Activated CD4-positive, alpha-beta memory T cell treated with anti-CD3 and anti-CD28 coated beads for 36 hours (primary cell): ENCODE results near the gene SCGB1C1. TPM values are rescaled to one million over a fixed set of nuclear protein-coding genes. Genes with fewer than 3 reads are reported as not detected.
"Not testable (repeated sequence)": the region's sequence is repeated elsewhere in the genome, so short reads cannot be mapped to it uniquely, and the experiment has no call there.

Experiments used
- CTCF ChIA-PET: fragments of 350-600 bp; sonication (Branson Sonifier 250); formaldehyde crosslinking; loops from one replicate; lab custom pipeline; 2021; ENCODE audit warnings: antibody characterized with exemption, inconsistent platforms; lab: Charles Lee
- POLR2A ChIA-PET: fragments of 350-600 bp; sonication (Branson Sonifier 250); formaldehyde crosslinking; loops from one replicate; lab custom pipeline; 2021; ENCODE audit warnings: antibody characterized with exemption; lab: Charles Lee
- DNase-seq: peaks from one replicate; pipeline ENCODE4 v3.0.0-alpha.2; 2020
- H3K27ac Mint-ChIP-seq: one replicate; pipeline ENCODE4 v1.8.0; 2021; ENCODE audit warnings: mixed read lengths
- H3K27me3 Mint-ChIP-seq: one replicate; pipeline ENCODE4 v1.8.0; 2021; ENCODE audit warnings: mixed read lengths
- H3K36me3 Mint-ChIP-seq: one replicate; pipeline ENCODE4 v1.8.0; 2021; ENCODE audit warnings: mixed read lengths
- H3K4me1 Mint-ChIP-seq: one replicate; pipeline ENCODE4 v1.8.0; 2021; ENCODE audit warnings: low read depth, mixed read lengths
- H3K4me3 Mint-ChIP-seq: one replicate; pipeline ENCODE4 v1.8.0; 2021; ENCODE audit warnings: mild to moderate bottlenecking, mixed read lengths
- H3K9me3 Mint-ChIP-seq: one replicate; pipeline ENCODE4 v1.8.0; 2021; ENCODE audit warnings: mixed read lengths
- intact Hi-C: fragments of 100-400 bp; cut with micrococcal nuclease; formaldehyde crosslinking; loops from one replicate; pipeline ENCODE4 v1.15.1; 2023
- total RNA-seq, 2 experiments: library from RNA; stranded (reverse); gene quantifications; one replicate each; pipeline ENCODE4 v1.2.3, GENCODE V29; 2021

Gene SCGB1C1
- total RNA-seq, 2 experiments from 2014 or later, result not detected

- H3K27ac Mint-ChIP-seq, result peak within 1 kb of the TSS; percentile 94
- intact Hi-C loops, result loop anchor here (1.0 to 5.0 kb wide), 6 partner anchors 30 to 170 kb away; partner anchors contain the start of genes BET1L, IFITM1, PGGHG and RIC8A
- H3K4me3 Mint-ChIP-seq, result peak within 1 kb of the TSS; percentile 97
- H3K9me3 Mint-ChIP-seq, result no peaks in the 10 kb centered on the region
- peak; percentile 93 for DNase-seq
- ChIA-PET POLR2A (interaction anchor here (0.6 to 3.0 kb wide), 11 partner anchors 25 to 299 kb away, joined by 3 to 32 read pairs (median 4); partner anchors contain the start of genes ANO9, BET1L and RIC8A), CTCF (interaction anchor here (0.6 to 4.1 kb wide), 12 partner anchors 13 to 119 kb away, joined by 3 to 30 read pairs (median 3); partner anchors contain the start of genes BET1L and RIC8A)
- no peaks in the 10 kb centered on the region for H3K27me3 Mint-ChIP-seq
- peaks cover 49% of the 10 kb centered on the region for H3K4me1 Mint-ChIP-seq
- peaks cover 27% of the 10 kb centered on the region for H3K36me3 Mint-ChIP-seq
Measured at GRCh38 chr11:236774-237767, 44.2 kb downstream of the SCGB1C1 start, which contains the start of gene PSMD13. Gene PSMD13 (plus strand): TSS chr11:236976. CDS start chr11:237050, 74 bp downstream.

- peaks cover 57% of the 10 kb centered on the region for H3K4me1 Mint-ChIP-seq
- H3K27me3 Mint-ChIP-seq, H3K9me3 Mint-ChIP-seq: not testable (repeated sequence)
- ChIA-PET POLR2A (interaction anchor here (3.0 kb wide), 1 partner anchor 31 kb away, joined by 32 read pairs; the partner anchor contains the start of genes BET1L and RIC8A), CTCF (interaction anchor here (0.6 to 4.1 kb wide), 7 partner anchors 12 to 91 kb away, joined by 3 to 30 read pairs (median 7); partner anchors contain the start of gene IFITM2)
- H3K4me3 Mint-ChIP-seq, result peak overlapping the region; percentile 97
- intact Hi-C loops, result loop anchor here (5.0 kb wide), 1 partner anchor 49 kb away; the partner anchor contains the start of gene PGGHG
- H3K27ac Mint-ChIP-seq, result peak overlapping the region; percentile 55
- peaks cover 37% of the 10 kb centered on the region for H3K36me3 Mint-ChIP-seq
- peak; percentile 5 for DNase-seq
Measured at GRCh38 chr11:238346-238745, 45.5 kb downstream of the SCGB1C1 start.

DNA sequence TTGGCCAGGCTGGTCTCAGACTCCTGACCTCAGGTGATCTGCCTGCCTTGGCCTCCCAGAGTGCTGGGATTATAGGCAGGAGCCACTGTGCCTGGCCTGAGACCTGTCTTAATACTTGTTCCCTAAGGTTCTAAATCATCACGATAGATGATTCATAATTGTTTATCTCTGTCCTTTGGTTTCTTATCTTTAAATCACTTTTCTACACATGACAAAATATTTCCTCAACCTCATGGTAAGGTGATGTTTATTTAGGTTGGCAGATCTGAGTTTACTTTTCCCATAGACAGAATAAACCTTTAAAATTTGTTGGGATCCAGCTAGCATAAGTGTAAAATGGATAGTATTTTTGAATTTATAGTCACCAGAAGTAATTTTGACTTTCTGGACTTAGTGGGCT lies 47.4 kb downstream of the SCGB1C1 start:
- H3K9me3 Mint-ChIP-seq, result no peaks in the 10 kb centered on the region
- peaks cover 49% of the 10 kb centered on the region for H3K36me3 Mint-ChIP-seq
- no peaks in the 10 kb centered on the region for H3K27me3 Mint-ChIP-seq
- peak; percentile 8 for DNase-seq
- peak overlapping the region; percentile 64 for H3K27ac Mint-ChIP-seq
- H3K4me1 Mint-ChIP-seq, result peaks cover 59% of the 10 kb centered on the region
- ChIA-PET CTCF (interaction anchor here (1.2 to 3.5 kb wide), 3 partner anchors 10 to 66 kb away, joined by 4 to 23 read pairs (median 9); partner anchors contain the start of gene IFITM2), POLR2A (interaction anchor here (1.2 kb wide), 1 partner anchor 12 kb away, joined by 4 read pairs; no protein-coding TSS in a partner anchor)
- intact Hi-C loops, result no loop called here
- no peak overlapping the region for H3K4me3 Mint-ChIP-seq

GRCh38 chr11:241634-242033 lies 48.8 kb downstream of the SCGB1C1 start:
- peaks cover 54% of the 10 kb centered on the region for H3K4me1 Mint-ChIP-seq
- no peak for DNase-seq
- ChIA-PET CTCF (interaction anchor here (0.6 to 3.5 kb wide), 2 partner anchors 9 to 64 kb away, joined by 3 to 23 read pairs; no protein-coding TSS in a partner anchor), POLR2A (no interaction called here)
- H3K27ac Mint-ChIP-seq, result peak overlapping the region; percentile 47
- no peaks in the 10 kb centered on the region for H3K27me3 Mint-ChIP-seq
- no peak overlapping the region for H3K4me3 Mint-ChIP-seq
- H3K9me3 Mint-ChIP-seq, result no peaks in the 10 kb centered on the region
- H3K36me3 Mint-ChIP-seq, result peaks cover 59% of the 10 kb centered on the region
- intact Hi-C loops, result no loop called here

Other genes starting within 250 kb of the SCGB1C1 start
- gene BET1L, start 14.3 kb downstream of the SCGB1C1 start, total RNA-seq, result 10 to 100 TPM; 51.0 to 53.2 TPM
- 100 to 1,000 TPM; 100 to 104 TPM for gene RIC8A, start 14.6 kb downstream of the SCGB1C1 start, total RNA-seq
- gene SIRT3, start 43.3 kb downstream of the SCGB1C1 start, total RNA-seq, result 10 to 100 TPM; 16.1 to 17.6 TPM
- 100 to 1,000 TPM; 210 to 214 TPM for gene PSMD13, start 43.9 kb downstream of the SCGB1C1 start, total RNA-seq
- 1 to 10 TPM in 1 of 2 experiments, under 1 TPM in 1; 0.99 to 1.2 TPM for gene NLRP6, start 85.3 kb downstream of the SCGB1C1 start, total RNA-seq
- 10 to 100 TPM; 74.3 to 75.0 TPM for gene PGGHG, start 96.0 kb downstream of the SCGB1C1 start, total RNA-seq
- not detected for gene IFITM5, start 106.4 kb downstream of the SCGB1C1 start, total RNA-seq
- gene IFITM2, start 114.7 kb downstream of the SCGB1C1 start, total RNA-seq, result 100 to 1,000 TPM; 525 to 561 TPM
- gene IFITM1, start 121.0 kb downstream of the SCGB1C1 start, total RNA-seq, result 100 to 1,000 TPM; 195 to 200 TPM
- 10 to 100 TPM; 25.6 TPM for gene IFITM3, start 127.8 kb downstream of the SCGB1C1 start, total RNA-seq
- 1 to 10 TPM; 2.1 to 4.0 TPM for gene B4GALNT4, start 176.4 kb downstream of the SCGB1C1 start, total RNA-seq
- gene PKP3, start 201.1 kb downstream of the SCGB1C1 start, total RNA-seq, result under 1 TPM in 1 of 2 experiments, not detected in 1; 0.40 TPM
- 10 to 100 TPM; 55.0 to 57.2 TPM for gene SIGIRR, start 221.9 kb downstream of the SCGB1C1 start, total RNA-seq
- 10 to 100 TPM; 41.7 to 45.6 TPM for gene ANO9, start 248.9 kb downstream of the SCGB1C1 start, total RNA-seq